Peyer's patch (tissue), 4 donors: ENCODE data around the gene NFKBIE.

Experiments
- CTCF ChIP-seq, 6 experiments: fragments of 450-650 bp in 4 of 6; fragments of 200-600 bp in 2 of 6; sonication (generic) in 1 of 6; IDR thresholded peaks; one replicate each; pipeline ENCODE4 v1.5.1; 2017 to 2019; ENCODE audit warnings: antibody characterized with exemption in 6 of 6, mild to moderate bottlenecking in 3 of 6, moderate library complexity in 1 of 6
- POLR2A ChIP-seq, 2 donors: fragments of 450-650 bp; IDR thresholded peaks; one replicate each; pipeline ENCODE4 v1.5.1; 2017; ENCODE audit warnings: antibody characterized with exemption in 2 of 2, mild to moderate bottlenecking in 2 of 2, moderate library complexity in 2 of 2

DNA sequence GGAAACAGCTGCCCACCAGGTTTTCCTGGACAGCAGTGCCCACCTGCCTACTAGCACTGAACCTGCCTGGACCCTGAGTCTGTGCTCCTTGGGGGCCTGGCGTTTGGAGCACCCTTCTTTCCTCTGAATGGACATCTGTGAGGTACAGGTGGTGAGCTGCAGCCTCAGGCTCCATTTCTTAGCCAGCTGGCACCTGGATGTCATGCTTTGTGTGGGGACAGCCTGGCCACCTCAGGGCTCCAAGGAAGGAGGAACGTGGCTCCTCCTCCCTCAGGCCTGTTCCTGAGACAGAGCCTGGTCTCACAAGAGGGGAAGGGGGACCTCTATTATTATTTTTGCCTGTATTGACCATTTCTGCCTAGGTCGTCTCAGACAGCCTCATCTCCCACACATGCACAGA is 13.0 kb upstream of the NFKBIE start:
- TF ChIP-seq CTCF (IDR thresholded peaks at IDR 0.05) (no peak), POLR2A (IDR thresholded peaks at IDR 0.05) (no peak)
